WTC11 (cell line): ENCODE results near the gene PDPK1.
"Not testable (repeated sequence)": the region's sequence is repeated elsewhere in the genome, so short reads cannot be mapped to it uniquely, and the experiment has no call there.

Experiments used
- CREB1 ChIP-seq: sonication (generic); formaldehyde crosslinking; IDR thresholded peaks from 2 replicates; pipeline ENCODE4 v1.8.0; 2023; ENCODE audit warnings: mild to moderate bottlenecking, missing genetic modification reagents
- CTCF ChIP-seq: fragments of 200-600 bp; IDR thresholded peaks from 2 replicates; pipeline ENCODE4 v1.8.0; 2022; ENCODE audit warnings: antibody characterized with exemption
- FOXK1 ChIP-seq: sonication (generic); formaldehyde crosslinking; IDR thresholded peaks from 2 replicates; pipeline ENCODE4 v1.8.0; 2022; ENCODE audit warnings: mild to moderate bottlenecking, moderate library complexity, missing genetic modification reagents
- TP53 ChIP-seq: sonication (generic); formaldehyde crosslinking; IDR thresholded peaks from 2 replicates; pipeline ENCODE4 v1.8.1; 2023; ENCODE audit warnings: mild to moderate bottlenecking, missing genetic modification reagents
- USF2 ChIP-seq: sonication (generic); formaldehyde crosslinking; IDR thresholded peaks from 2 replicates; pipeline ENCODE4 v1.8.1; 2023; ENCODE audit warnings: mild to moderate bottlenecking, missing genetic modification reagents, moderate library complexity
- ZNF317 ChIP-seq: sonication (generic); formaldehyde crosslinking; IDR thresholded peaks from 2 replicates; pipeline ENCODE4 v1.8.1; 2023; ENCODE audit warnings: low read depth, mild to moderate bottlenecking, moderate library complexity, missing genetic modification reagents, borderline replicate concordance
- ZNF416 ChIP-seq: fragments of 250-450 bp; sonication (Bioruptor Pico); IDR thresholded peaks from 2 replicates; pipeline ENCODE4 v1.9.0; 2021; ENCODE audit warnings: mild to moderate bottlenecking, inconsistent platforms

- not testable (repeated sequence) for TF ChIP-seq CTCF; TP53; FOXK1 (CRISPR knock-in tag); CREB1 (CRISPR knock-in tag); USF2; ZNF416 (CRISPR knock-in tag); ZNF317 (CRISPR knock-in tag)
Observed at GRCh38 chr16:2580143-2580542, 42.3 kb downstream of the PDPK1 start.
